HG02588 (cell line): Measurements from ENCODE around the gene ACAA1.

Experiments
- ATAC-seq: cut with Tn5 transposase; IDR thresholded peaks from one replicate; pipeline ENCODE4 v1.9.1; 2021; ENCODE audit warnings: mild to moderate bottlenecking, moderate library complexity; ENCODE audit not compliant: unreplicated experiment

The ACAA1 gene

GRCh38 chr3:38120693-38121450 lies 16.1 kb downstream of the ACAA1 start:
- no peak for ATAC-seq

DNA sequence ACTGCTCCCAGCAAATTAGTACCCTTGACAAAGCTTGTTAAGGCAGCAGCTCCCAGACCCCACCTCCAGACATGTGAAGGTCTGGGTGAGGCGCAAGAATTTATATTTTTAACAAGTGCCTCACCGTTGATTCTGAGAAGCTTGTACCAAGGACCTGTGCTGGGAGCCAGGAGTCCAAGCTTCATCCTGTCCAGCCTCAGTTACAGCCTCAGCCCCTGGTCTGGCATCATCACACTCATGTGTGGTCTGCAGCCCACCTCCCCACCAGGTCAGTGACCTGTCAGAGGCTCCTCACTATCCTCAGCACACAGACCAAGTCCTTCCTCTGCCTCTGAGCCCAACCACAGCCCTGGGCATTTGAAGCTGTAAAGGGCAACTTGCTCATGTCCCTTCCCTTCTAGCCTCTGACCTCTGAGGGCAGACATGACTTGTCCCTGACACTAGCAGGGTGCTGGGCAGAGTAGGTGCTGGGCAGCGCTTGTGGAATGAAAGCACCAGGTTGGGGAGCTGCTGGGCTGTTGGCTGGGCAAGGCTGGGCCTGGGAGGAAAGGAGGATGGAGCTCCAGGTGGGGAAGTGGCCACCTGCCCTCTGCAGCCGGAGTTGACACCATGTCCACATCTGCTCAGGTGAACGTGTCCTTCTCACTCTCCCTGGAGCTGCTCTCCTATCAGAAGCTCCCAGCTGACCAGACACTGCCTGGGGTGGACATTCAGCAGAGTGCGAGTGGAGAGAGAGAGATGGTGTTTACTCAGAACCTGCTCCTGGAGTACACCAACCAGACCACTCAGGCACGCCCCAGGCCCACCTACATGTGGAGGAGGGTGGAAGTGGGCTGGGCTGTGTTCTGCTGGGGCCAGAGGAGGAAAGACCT lies 16.9 kb downstream of the ACAA1 start:
- ATAC-seq = no peak

DNA sequence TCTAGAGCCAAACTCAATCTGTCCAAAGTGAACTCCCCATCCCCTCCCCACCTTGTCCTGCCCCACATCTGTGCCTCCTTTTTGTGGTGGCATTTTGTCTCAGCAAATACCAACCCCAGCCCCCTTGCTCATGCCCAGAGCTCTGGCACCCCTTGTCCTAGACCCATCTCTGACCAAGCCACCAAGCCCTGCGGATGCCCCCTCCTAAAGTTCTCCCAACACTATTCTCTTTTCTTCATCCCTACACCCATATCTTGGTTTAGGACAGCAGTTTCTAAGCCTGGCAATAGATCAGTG lies 17.7 kb downstream of the ACAA1 start:
- no peak for ATAC-seq

- ATAC-seq = no peak
Observed at GRCh38 chr3:38118421-38119247, 18.3 kb downstream of the ACAA1 start.

DNA sequence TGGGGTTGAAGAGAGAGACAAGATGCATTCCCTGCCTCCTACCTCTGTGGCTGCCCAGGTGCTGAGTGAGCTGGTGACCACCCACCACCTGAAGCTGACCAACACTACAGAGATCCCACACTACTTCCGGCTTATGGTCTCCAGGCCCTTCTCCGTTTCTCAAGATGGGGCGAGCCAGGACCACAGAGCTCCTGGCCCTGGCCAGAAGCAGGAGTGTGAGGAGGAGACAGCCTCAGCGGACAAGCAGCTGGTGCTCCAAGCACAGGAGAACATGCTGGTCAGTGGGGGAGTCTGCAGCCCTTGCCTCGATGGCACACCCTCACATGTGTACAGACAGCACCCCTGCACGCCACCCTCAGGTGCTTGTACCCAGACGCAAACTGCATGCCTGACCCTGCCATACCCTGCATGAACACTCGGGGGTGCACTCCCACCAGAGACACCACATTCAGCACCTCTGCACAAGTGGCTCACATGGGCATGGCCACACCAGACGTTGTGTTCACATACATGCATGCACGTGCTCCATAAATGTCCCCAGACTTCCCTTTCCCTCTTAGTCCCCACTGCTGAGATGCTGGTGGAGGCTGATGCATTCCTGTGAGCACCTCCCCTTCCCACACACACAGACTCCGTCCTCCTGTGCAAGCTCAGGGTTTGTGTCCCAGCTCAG lies 19.0 kb downstream of the ACAA1 start:
- ATAC-seq = no peak

DNA sequence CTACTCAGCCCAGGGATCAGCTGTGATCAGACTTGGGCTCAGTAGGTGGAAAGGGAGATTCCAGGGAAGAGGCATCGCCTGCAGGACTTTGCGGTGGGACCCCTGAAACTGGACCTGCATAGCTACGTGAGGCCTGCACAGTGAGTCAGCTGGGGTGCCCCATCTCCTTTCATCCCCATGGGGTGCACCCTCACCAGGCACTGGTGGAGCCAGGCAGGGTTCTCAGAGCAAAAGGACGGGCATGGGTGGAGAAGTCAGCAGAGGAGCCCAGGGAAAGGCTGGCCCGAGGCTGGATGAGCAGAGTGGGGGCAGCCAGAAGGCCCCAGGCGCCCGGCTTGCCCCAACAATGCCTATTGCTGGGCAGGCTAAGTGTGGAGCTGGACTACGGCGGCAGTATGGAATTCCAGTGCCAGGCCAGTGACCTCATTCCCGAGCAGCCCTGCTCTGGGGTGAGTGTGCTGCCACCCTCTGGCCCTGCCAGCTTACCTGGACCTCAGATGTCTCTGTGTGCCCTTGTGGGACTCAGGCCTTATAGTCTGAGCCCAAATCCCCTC lies 19.7 kb downstream of the ACAA1 start:
- ATAC-seq = no peak

DNA sequence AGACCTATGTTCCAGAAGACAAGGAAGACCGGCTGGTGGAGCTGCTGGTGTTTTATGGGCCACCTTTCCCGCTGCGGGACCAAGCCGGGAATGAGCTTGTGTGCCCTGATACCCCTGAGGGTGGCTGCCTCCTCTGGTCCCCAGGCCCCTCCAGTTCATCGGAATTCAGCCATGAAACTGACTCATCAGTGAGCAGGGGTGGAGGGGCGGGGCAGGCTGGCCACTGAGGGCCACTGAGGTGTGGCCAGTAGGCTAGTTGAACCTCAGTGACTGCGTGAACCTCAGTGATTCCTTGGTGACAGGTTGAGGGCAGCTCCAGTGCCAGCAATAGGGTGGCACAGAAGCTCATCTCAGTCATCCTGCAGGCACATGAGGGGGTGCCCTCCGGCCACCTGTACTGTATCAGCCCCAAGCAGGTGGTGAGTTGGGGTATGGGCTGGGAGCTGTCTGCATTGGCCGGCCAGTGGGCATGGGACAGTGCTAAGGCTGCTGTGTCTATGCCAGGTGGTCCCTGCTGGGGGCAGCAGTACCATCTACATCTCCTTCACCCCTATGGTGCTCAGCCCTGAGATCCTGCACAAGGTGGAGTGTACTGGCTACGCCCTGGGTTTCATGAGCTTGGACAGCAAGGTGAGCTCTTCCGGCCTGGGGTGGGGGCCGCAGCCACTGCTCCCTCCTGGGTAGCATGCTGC lies 20.3 kb downstream of the ACAA1 start:
- ATAC-seq = no peak

GRCh38 chr3:38115645-38116427 lies 21.1 kb downstream of the ACAA1 start:
- no peak for ATAC-seq

DNA sequence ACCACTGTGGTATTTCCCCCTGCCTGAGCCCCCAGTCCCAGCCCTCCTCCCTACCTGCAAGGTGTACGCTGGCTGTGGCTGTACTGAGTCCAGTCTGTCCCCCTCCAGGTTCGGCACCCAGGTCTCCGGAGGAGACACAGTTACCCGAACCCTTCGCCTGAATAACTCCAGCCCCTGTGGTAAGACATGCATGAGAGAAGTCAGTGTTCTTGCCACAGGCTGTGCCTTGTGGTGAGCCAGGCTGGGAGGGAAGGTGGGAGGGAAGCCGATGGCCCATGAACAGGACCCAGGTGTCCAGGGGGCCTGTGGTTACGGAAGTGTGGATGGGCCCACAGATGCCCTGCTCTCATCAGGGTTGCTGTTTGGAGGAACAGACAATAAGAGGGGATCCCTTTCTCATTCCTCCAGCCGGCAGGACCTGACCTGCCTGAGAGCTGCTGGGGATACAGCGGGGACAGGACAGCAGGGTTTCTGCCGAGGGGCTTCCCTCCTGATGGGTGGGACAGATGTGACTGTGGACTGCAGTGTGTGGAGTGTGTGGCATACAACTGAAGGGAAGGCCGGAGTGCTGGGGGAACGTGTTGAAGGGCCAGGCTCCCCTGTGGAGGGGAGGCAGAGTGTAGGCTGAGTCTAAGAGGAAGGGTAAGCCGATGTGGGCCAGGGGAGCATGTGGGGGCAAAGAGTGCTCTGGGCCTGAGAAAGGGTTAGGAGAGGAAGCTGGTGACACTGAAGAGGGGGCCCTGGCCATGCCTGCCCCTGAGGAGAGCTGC lies 21.9 kb downstream of the ACAA1 start:
- ATAC-seq = no peak

DNA sequence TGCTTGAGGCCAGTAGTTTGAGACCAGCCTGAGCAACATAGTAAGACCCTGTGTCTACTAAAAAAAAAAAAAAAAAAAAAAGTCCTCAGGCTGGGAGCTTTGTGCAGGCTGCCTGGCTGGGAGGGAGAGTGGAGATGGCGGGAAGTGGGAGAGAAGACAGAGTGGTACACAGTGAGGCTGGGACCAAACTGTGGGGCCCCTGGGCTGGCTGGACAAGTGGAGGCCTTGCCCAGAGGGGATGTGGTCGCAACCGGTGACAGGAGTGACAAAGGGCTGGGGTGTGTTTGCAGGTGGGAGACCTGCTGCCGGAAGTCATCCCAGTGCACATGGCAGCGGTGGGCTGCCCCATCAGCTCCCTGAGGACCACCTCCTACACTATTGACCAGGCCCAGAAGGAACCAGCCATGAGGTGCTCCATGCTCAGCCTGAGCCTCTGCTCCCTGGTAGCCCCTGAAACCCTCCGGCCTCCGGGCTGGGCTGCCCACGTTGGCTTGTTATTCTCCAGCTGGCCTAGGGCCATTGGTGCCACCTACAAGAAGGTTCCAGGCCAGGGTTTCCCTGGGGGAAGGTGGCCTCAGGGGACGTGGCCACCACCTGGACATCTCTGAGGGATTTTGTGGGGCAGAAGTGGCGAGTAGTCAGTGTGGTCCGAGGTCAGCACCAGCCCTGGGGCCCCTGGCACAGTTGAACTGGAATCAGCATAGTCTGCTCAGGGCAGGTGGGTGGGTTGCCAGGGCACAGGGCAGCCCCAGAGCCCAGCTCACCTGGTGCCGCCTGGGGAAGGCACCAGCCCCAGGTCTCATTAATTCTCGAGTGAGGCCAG lies 22.7 kb downstream of the ACAA1 start:
- no peak for ATAC-seq

- no peak for ATAC-seq
Observed at GRCh38 chr3:38112378-38112761, 24.6 kb downstream of the ACAA1 start.

GRCh38 chr3:38111696-38112377 lies 25.1 kb downstream of the ACAA1 start:
- ATAC-seq = no peak

DNA sequence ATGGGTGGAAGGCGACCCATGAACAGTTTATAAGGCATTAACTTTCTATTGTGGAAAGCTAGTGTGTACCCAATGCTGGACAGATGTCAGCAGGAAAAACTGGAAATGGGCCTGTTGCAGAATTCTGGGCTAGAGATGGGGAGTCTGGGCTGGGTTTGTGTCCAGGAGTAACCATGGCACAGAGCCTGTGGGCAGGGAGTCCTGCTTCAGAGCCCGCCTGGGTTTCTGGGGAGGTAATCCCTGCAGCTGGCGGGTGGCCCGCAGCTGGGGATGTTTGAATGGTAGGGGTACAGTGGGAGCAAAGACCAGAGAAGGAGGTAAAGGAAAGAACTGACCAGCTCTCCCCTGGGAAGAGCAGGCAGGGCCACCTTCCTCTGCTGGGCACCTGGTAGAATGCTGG lies 25.7 kb downstream of the ACAA1 start:
- ATAC-seq = no peak

DNA sequence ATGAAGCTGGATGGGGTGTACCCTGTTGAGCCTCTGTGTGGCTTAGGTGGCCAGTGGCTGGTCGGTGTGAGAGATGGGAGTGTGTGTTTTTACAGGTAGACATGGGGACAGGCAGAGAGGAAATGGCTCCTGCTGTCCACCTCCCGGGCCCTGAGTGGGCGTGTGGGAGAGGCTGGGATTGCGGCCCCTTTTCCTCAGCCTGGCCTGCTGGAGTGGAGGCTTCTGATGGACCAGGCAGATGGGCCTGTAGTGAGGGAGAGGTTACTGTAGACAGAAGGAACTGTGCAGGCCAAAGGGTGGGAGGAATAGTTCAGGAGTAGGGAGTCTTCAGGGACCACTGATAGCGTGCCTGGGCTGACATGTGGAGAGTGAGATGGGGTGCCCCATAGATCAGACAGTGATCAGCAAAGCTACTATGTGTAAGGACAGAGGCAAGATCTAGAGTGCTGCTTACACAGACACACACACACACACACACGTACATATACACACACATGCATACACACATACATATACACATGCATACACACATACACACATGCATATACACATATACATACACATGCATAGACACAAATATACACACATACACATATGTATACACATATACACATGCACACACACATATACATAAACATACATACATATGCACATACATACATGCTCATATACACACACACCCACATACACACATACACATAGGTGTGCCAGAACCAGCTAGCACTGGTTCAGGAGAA lies 26.4 kb downstream of the ACAA1 start:
- no peak for ATAC-seq

- no peak for ATAC-seq
Observed at GRCh38 chr3:38109580-38110313, 27.2 kb downstream of the ACAA1 start.
